H1 (cell line): ENCODE measurements around the gene JAKMIP2. TPM values are rescaled to one million over a fixed set of nuclear protein-coding genes. Genes with fewer than 3 reads are reported as not detected.

Source experiments
- ATF3 ChIP-seq: IDR thresholded peaks from 2 replicates; pipeline ENCODE4 v1.6.1; 2011; ENCODE audit warnings: low read depth, mild to moderate bottlenecking, low read length; ENCODE audit not compliant: insufficient read depth
- CBX5 ChIP-seq: fragments of 300-800, 300-1000 bp; sonication (generic); IDR thresholded peaks from 2 replicates; pipeline ENCODE4 v1.7.1; 2016; ENCODE audit warnings: antibody characterized with exemption, low read length, low read depth
- CHD2 ChIP-seq: IDR thresholded peaks from 2 replicates; pipeline ENCODE4 v1.6.1; 2012; ENCODE audit warnings: low read length, improper control_type of control experiment
- CREB1 ChIP-seq: IDR thresholded peaks from 2 replicates; pipeline ENCODE4 v1.6.1; 2012; ENCODE audit warnings: inconsistent platforms
- CTCF ChIP-seq, 3 experiments: IDR thresholded peaks; 1 replicate in 2 of 3; 2 replicates in 1 of 3; pipeline versions ENCODE4 v1.5.1 to v1.6.1; 2011; ENCODE audit warnings: low read length in 3 of 3, mild to moderate bottlenecking in 3 of 3, inconsistent platforms in 2 of 3, low read depth in 1 of 3, moderate library complexity in 1 of 3; ENCODE audit not compliant: insufficient read depth in 1 of 3; ENCODE audit errors: control extremely low read depth in 1 of 3
- JUN ChIP-seq: IDR thresholded peaks from 2 replicates; pipeline ENCODE4 v1.6.1; 2011; ENCODE audit warnings: low read depth, mild to moderate bottlenecking, improper control_type of control experiment, low read length
- NRF1 ChIP-seq: IDR thresholded peaks from 2 replicates; pipeline ENCODE4 v1.6.1; 2011; ENCODE audit warnings: mild to moderate bottlenecking, low read depth, low read length, improper control_type of control experiment
- POLR2A ChIP-seq, 2 experiments: IDR thresholded peaks; 1 replicate in 1 of 2; 2 replicates in 1 of 2; pipeline ENCODE4 v1.6.1; 2011; ENCODE audit warnings: low read depth in 2 of 2, low read length in 2 of 2, mild to moderate bottlenecking in 2 of 2; ENCODE audit errors: control extremely low read depth in 1 of 2
- POLR2AphosphoS5 ChIP-seq: IDR thresholded peaks from 2 replicates; pipeline ENCODE4 v1.6.1; 2011; ENCODE audit warnings: low read depth, low read length
- POU5F1 ChIP-seq: IDR thresholded peaks from 2 replicates; pipeline ENCODE4 v1.6.1; 2011; ENCODE audit warnings: low read depth, mild to moderate bottlenecking, low read length, moderate library complexity
- RAD21 ChIP-seq, 2 experiments: IDR thresholded peaks in 1 of 2; conservative IDR thresholded peaks in 1 of 2; 2 replicates each; pipeline ENCODE4 v1.6.1; 2011; ENCODE audit warnings: low read depth in 2 of 2, low read length in 2 of 2, improper control_type of control experiment in 1 of 2, inconsistent platforms in 1 of 2, mild to moderate bottlenecking in 1 of 2, moderate library complexity in 1 of 2
- RNF2 ChIP-seq: fragments of 200-900, 300-1000 bp; sonication (generic); IDR thresholded peaks from 2 replicates; pipeline ENCODE4 v1.7.1; 2016; ENCODE audit warnings: borderline replicate concordance, low read depth, mild to moderate bottlenecking, antibody characterized with exemption, low read length; ENCODE audit not compliant: poor library complexity, severe bottlenecking; ENCODE audit errors: missing control alignments
- SIN3A ChIP-seq, 2 experiments: IDR thresholded peaks in 1 of 2; conservative IDR thresholded peaks in 1 of 2; 2 replicates each; pipeline ENCODE4 v1.6.1; 2011 to 2012; ENCODE audit warnings: low read length in 2 of 2, improper control_type of control experiment in 1 of 2, low read depth in 1 of 2, mild to moderate bottlenecking in 1 of 2
- SUZ12 ChIP-seq: fragments of 200-600 bp; sonication (generic); IDR thresholded peaks from 2 replicates; pipeline ENCODE4 v1.6.1; 2012; ENCODE audit warnings: mild to moderate bottlenecking, inconsistent platforms, low read length, moderate library complexity, mixed read lengths
- TAF7 ChIP-seq: optimal IDR thresholded peaks from 2 replicates; pipeline ENCODE3; 2011; ENCODE audit warnings: low read depth, mild to moderate bottlenecking, inconsistent platforms, low read length, moderate library complexity, borderline replicate concordance
- TCF12 ChIP-seq: IDR thresholded peaks from 2 replicates; pipeline ENCODE4 v1.6.1; 2011; ENCODE audit warnings: low read depth, mild to moderate bottlenecking, low read length
- ZNF274 ChIP-seq: IDR thresholded peaks from 2 replicates; pipeline ENCODE4 v1.7.0; 2012; ENCODE audit warnings: low read length, borderline replicate concordance; ENCODE audit errors: extremely low read depth
- polyA plus RNA-seq, 7 experiments: library from polyadenylated mRNA; depleted of rRNA in 3 of 7; stranded (reverse) in 5 of 7; unstranded in 2 of 7; fragments of >200 nt in 5 of 7; fragments of 200-250 nt in 2 of 7; gene quantifications; 1 replicate in 5 of 7; 2 replicates in 1 of 7; 4 replicates in 1 of 7; pipeline versions ENCODE4 v1.2.1 to v1.2.3, GENCODE V29; 2011 to 2013; ENCODE audit warnings: missing spikeins in 2 of 7, mixed read lengths in 2 of 7
- total RNA-seq: library from RNA; stranded (reverse); fragmentation: NEBNext Ultra II Directional; extraction: Animal tissue kit (Norgen Biotek cat#: 25700); gene quantifications from 2 replicates; pipeline ENCODE4 v1.2.1, GENCODE V29; 2021

The JAKMIP2 gene
- total and polyA plus RNA-seq, 2 of the 8 experiments (the other 6 are each of a cell fraction or from before 2014, with no cell fraction given), result 2.4 to 13.6 TPM

GRCh38 chr5:147560718-147561331, 221.7 kb downstream of the JAKMIP2 start (continued):
- TF ChIP-seq CTCF (IDR thresholded peaks at IDR 0.05; ENCODE audit: control extremely low read depth in 1 of 3, insufficient read depth in 1 of 3, low read depth in 1 of 3, low read length in 3 of 3) (no peak), ZNF274 (no peak), POLR2A (IDR thresholded peaks at IDR 0.05; ENCODE audit: control extremely low read depth in 1 of 2, low read depth in 2 of 2, low read length in 2 of 2) (peak; percentile 50 to 72), CHD2 (no peak), ATF3 (no peak), CBX5 (no peak), NRF1 (no peak), POLR2AphosphoS5 (peak; percentile 58; the same call in 1 of the 2 replicates), JUN (no peak), RNF2 (no peak), TAF7 (no peak), SUZ12 (no peak), TCF12 (no peak), SIN3A (conservative IDR thresholded peaks at IDR 0.05 in 1 of 2, IDR thresholded peaks at IDR 0.05 in 1 of 2; ENCODE audit: low read depth in 1 of 2, low read length in 2 of 2) (0 out of 4 replicates have a peak, but pooled peaks of 1 of the 2 experiments have one; percentile 24), POU5F1 (no peak), RAD21 (IDR thresholded peaks at IDR 0.05 in 1 of 2, conservative IDR thresholded peaks at IDR 0.05 in 1 of 2; ENCODE audit: low read depth in 2 of 2, low read length in 2 of 2) (no peak), CREB1 (0 out of 2 replicates have a peak, but pooled peaks have one; percentile 10)
